ENCODE data around the gene WWOX. TPM values are rescaled to one million over a fixed set of nuclear protein-coding genes. Genes with fewer than 3 reads are reported as not detected.

Gene WWOX
- total RNA-seq, 1 experiment from 2014 or later = 15.6 TPM

GRCh38 chr16:78871241-78871640 is 771.8 kb downstream of the WWOX start:
- peaks cover 19 to 20% of the 10 kb centered on the region in 2 experiments for H3K4me1 Mint-ChIP-seq

More at GRCh38 chr16:78871241-78871640, 771.8 kb downstream of the WWOX start:
- no peak overlapping the region for H2BK5ac ChIP-seq (ENCODE audit: insufficient read length, low read length)
- no peaks in the 10 kb centered on the region; a peak in 1 of 7 replicates for H3K36me3 Mint-ChIP-seq (ENCODE audit: insufficient read depth in 1 of 3, low read depth in 3 of 3)
- H3K79me1 ChIP-seq (ENCODE audit: insufficient read depth, low read depth, low read length, poor library complexity, severe bottlenecking) = no peaks in the 10 kb centered on the region
- TF ChIP-seq CTCF (conservative IDR thresholded peaks at IDR 0.05) = no peak
- no peak overlapping the region for H2AK5ac ChIP-seq (ENCODE audit: insufficient read length, low read length)
- no peak overlapping the region for H4K5ac ChIP-seq (ENCODE audit: insufficient read length, low read depth, low read length)
- H3K23me2 ChIP-seq (ENCODE audit: insufficient read length, low read depth, low read length, poor library complexity, severe bottlenecking) = no peaks in the 10 kb centered on the region
- H4K91ac ChIP-seq (ENCODE audit: insufficient read length, low read depth, low read length) = no peak overlapping the region
- no peaks in the 10 kb centered on the region for H4K20me1 ChIP-seq (ENCODE audit: control insufficient read depth, insufficient read depth, insufficient read length)
- no peak overlapping the region for H3T11ph ChIP-seq (ENCODE audit: low read length)
- no CpG with 5 or more reads among the region's 4 CpGs for WGBS (ENCODE audit: extremely low coverage, insufficient read length, low lambda C conversion rate)
- no peak overlapping the region for H3K4ac ChIP-seq (ENCODE audit: low read depth, low read length)
- no peak overlapping the region for H2BK20ac ChIP-seq (ENCODE audit: low read depth, low read length, poor library complexity, severe bottlenecking)
- H3K4me1 ChIP-seq (ENCODE audit: insufficient read depth, low read length) = peaks cover 2% of the 10 kb centered on the region; the same call in 1 of the 2 replicates
- H3K27ac ChIP-seq (ENCODE audit: insufficient read length, low read depth, low read length) = no peak overlapping the region
- H2AFZ ChIP-seq (ENCODE audit: low read length) = no peak overlapping the region
- no peak overlapping the region for H3K4me2 ChIP-seq (ENCODE audit: insufficient read depth, insufficient read length, low read length)
- H2BK120ac ChIP-seq (ENCODE audit: low read depth, low read length, poor library complexity, severe bottlenecking) = no peak overlapping the region
- no peak overlapping the region for H2BK15ac ChIP-seq (ENCODE audit: low read depth, low read length)
- H4K8ac ChIP-seq (replicated peaks; ENCODE audit: insufficient read length, low read depth, low read length) = no peak overlapping the region
- H3K23ac ChIP-seq (ENCODE audit: insufficient read length, low read depth, low read length) = no peak overlapping the region
- H3K14ac ChIP-seq (ENCODE audit: insufficient read depth, low read length) = no peak overlapping the region
- no peak overlapping the region; a peak in 1 of 7 replicates for H3K27ac Mint-ChIP-seq
- no peaks in the 10 kb centered on the region for H3K9me3 Mint-ChIP-seq
- H2BK12ac ChIP-seq (ENCODE audit: insufficient read length, low read depth, low read length) = no peak overlapping the region
- H3K9ac ChIP-seq (ENCODE audit: extremely low read depth, insufficient read length, low read length) = no peak overlapping the region
- H3K27me3 ChIP-seq (ENCODE audit: insufficient read depth, low read length) = no peaks in the 10 kb centered on the region
- H3K4me3 Mint-ChIP-seq = no peak overlapping the region
- no peak for DNase-seq
- H3K9me3 ChIP-seq (ENCODE audit: control insufficient read depth, low read depth, low read length) = no peaks in the 10 kb centered on the region
- H3K56ac ChIP-seq (ENCODE audit: insufficient read length, low read depth, low read length) = no peak overlapping the region
- no peaks in the 10 kb centered on the region for H3K79me2 ChIP-seq (ENCODE audit: insufficient read depth, low read length)
- H3K18ac ChIP-seq (ENCODE audit: insufficient read length, low read depth, low read length) = no peak overlapping the region
- no peaks in the 10 kb centered on the region for H3K27me3 Mint-ChIP-seq (ENCODE audit: low read depth)
